ENCODE measurements around the gene VAC14.

The VAC14 gene

DNA sequence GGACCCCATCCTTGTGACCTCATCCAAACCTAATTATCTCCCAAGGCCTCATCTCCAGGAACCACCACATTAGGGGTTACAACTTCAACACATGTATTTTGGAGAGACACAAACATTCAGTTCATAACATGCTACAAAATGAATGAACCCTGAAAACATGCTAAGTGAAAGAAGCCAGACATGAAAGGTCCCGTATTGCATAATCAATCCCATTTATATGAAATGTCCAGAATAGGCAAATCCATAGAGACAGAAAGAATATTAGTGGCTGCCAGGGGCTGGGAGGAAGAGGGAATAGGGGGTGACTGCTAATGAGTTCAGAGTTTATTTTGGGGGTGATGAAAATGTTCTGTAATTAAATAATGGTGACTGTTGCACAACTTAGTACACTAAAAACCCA is 158.3 kb downstream of the VAC14 start:
- Histone ChIP-seq H3K27me3 (ENCODE audit: insufficient read depth, poor library complexity, severe bottlenecking) (no peaks in the 10 kb centered on the region), H3K4me3 (replicated peaks; ENCODE audit: insufficient read depth, low read length) (no peak overlapping the region), H3K27ac (replicated peaks) (no peak overlapping the region)
- TF ChIP-seq CTCF (IDR thresholded peaks at IDR 0.05; ENCODE audit: insufficient read depth, low read length) (no peak), REST (IDR thresholded peaks at IDR 0.05; ENCODE audit: insufficient replicate concordance, low read depth) (no peak), POLR2AphosphoS5 (IDR thresholded peaks at IDR 0.05; ENCODE audit: low read depth) (no peak), SPI1 (IDR thresholded peaks at IDR 0.05; ENCODE audit: borderline replicate concordance, low read depth) (no peak), GABPA (IDR thresholded peaks at IDR 0.05; ENCODE audit: low read depth) (no peak)
- no peak for DNase-seq (ENCODE audit: low read depth in 1 of 2, low spot score in 1 of 2)

DNA sequence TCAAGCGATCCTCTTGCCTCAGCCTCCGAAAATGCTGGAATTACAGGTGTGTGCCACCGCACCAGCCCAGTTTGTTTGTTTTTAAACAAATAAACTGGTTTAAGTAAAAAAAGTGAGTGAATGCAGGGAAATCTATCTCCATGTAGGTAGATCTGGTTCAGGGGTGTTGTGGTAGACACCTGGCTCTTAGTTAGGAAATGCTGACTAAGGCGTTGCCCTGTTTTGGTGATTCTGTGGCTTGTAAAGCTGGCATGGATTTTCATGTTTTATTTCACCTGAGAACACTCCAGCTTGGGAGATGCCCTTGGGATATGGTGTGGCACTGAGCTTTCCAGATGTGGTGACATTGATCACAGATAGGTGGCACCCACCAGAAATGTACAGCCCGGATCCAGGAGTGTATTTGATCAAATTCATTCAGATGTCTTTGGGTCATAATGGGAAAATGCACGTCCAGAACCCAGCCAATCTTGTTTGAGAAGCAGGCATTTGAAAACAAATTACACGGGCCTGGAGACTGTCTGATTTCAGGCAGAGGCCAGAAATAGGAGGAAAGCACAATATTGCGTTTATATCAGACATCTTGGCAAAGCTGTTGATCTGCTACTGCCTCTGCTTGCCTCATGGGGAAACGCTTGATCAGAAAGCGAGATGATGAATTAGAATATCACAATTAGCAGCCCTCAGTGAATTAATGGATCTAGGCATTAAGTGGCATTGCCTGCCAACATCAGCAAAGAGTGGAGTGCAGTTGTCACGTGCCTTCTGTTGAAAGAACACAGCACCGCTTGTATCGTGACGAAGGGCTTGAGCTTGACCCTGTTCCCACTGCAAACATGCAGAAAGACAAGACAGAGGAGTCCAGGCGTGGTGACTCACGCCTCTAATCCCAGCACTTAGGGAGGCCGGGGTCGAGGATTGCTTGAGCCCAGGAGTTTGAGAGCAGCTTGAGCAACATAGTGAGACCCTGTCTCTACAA is 161.9 kb downstream of the VAC14 start:
- Histone ChIP-seq H3K27ac (replicated peaks) (no peak overlapping the region), H3K4me3 (replicated peaks; ENCODE audit: insufficient read depth, low read length) (no peak overlapping the region), H3K27me3 (ENCODE audit: insufficient read depth, poor library complexity, severe bottlenecking) (no peaks in the 10 kb centered on the region)
- no peak for DNase-seq (ENCODE audit: low read depth in 1 of 2, low spot score in 1 of 2)
- no peak for TF ChIP-seq GABPA (IDR thresholded peaks at IDR 0.05; ENCODE audit: low read depth)
- no peak for TF ChIP-seq POLR2AphosphoS5 (IDR thresholded peaks at IDR 0.05; ENCODE audit: low read depth)
